ENCODE measurements around the gene HACD3. TPM values are rescaled to one million over a fixed set of nuclear protein-coding genes. Genes with fewer than 3 reads are reported as not detected.

HACD3 gene
- total and polyA plus RNA-seq, 9 of the 15 experiments (the other 6 are each of a cell fraction or from before 2014, with no cell fraction given): 48.1 to 117 (median 72.8) TPM

DNA sequence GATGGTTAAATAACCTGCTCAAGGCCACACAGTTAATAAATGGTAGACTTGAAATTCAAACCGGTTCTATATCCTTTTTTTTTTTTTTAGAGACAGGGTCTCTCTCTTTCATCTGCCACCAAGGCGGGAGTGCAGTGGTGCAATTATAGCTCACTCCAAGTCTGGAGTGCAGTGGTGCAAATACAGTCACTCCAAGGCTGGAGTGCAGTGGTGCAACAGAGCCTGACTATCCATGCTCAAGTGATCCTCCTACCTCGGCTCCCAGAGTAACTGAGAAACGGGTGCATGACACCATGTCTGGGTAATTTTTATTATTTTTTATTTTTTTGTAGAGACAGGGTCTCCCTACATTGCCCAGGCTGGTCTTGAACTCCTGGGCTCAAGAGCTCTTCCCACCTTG is 36.2 kb upstream of the HACD3 start (continued):
- TF ChIP-seq, protein P1, sequence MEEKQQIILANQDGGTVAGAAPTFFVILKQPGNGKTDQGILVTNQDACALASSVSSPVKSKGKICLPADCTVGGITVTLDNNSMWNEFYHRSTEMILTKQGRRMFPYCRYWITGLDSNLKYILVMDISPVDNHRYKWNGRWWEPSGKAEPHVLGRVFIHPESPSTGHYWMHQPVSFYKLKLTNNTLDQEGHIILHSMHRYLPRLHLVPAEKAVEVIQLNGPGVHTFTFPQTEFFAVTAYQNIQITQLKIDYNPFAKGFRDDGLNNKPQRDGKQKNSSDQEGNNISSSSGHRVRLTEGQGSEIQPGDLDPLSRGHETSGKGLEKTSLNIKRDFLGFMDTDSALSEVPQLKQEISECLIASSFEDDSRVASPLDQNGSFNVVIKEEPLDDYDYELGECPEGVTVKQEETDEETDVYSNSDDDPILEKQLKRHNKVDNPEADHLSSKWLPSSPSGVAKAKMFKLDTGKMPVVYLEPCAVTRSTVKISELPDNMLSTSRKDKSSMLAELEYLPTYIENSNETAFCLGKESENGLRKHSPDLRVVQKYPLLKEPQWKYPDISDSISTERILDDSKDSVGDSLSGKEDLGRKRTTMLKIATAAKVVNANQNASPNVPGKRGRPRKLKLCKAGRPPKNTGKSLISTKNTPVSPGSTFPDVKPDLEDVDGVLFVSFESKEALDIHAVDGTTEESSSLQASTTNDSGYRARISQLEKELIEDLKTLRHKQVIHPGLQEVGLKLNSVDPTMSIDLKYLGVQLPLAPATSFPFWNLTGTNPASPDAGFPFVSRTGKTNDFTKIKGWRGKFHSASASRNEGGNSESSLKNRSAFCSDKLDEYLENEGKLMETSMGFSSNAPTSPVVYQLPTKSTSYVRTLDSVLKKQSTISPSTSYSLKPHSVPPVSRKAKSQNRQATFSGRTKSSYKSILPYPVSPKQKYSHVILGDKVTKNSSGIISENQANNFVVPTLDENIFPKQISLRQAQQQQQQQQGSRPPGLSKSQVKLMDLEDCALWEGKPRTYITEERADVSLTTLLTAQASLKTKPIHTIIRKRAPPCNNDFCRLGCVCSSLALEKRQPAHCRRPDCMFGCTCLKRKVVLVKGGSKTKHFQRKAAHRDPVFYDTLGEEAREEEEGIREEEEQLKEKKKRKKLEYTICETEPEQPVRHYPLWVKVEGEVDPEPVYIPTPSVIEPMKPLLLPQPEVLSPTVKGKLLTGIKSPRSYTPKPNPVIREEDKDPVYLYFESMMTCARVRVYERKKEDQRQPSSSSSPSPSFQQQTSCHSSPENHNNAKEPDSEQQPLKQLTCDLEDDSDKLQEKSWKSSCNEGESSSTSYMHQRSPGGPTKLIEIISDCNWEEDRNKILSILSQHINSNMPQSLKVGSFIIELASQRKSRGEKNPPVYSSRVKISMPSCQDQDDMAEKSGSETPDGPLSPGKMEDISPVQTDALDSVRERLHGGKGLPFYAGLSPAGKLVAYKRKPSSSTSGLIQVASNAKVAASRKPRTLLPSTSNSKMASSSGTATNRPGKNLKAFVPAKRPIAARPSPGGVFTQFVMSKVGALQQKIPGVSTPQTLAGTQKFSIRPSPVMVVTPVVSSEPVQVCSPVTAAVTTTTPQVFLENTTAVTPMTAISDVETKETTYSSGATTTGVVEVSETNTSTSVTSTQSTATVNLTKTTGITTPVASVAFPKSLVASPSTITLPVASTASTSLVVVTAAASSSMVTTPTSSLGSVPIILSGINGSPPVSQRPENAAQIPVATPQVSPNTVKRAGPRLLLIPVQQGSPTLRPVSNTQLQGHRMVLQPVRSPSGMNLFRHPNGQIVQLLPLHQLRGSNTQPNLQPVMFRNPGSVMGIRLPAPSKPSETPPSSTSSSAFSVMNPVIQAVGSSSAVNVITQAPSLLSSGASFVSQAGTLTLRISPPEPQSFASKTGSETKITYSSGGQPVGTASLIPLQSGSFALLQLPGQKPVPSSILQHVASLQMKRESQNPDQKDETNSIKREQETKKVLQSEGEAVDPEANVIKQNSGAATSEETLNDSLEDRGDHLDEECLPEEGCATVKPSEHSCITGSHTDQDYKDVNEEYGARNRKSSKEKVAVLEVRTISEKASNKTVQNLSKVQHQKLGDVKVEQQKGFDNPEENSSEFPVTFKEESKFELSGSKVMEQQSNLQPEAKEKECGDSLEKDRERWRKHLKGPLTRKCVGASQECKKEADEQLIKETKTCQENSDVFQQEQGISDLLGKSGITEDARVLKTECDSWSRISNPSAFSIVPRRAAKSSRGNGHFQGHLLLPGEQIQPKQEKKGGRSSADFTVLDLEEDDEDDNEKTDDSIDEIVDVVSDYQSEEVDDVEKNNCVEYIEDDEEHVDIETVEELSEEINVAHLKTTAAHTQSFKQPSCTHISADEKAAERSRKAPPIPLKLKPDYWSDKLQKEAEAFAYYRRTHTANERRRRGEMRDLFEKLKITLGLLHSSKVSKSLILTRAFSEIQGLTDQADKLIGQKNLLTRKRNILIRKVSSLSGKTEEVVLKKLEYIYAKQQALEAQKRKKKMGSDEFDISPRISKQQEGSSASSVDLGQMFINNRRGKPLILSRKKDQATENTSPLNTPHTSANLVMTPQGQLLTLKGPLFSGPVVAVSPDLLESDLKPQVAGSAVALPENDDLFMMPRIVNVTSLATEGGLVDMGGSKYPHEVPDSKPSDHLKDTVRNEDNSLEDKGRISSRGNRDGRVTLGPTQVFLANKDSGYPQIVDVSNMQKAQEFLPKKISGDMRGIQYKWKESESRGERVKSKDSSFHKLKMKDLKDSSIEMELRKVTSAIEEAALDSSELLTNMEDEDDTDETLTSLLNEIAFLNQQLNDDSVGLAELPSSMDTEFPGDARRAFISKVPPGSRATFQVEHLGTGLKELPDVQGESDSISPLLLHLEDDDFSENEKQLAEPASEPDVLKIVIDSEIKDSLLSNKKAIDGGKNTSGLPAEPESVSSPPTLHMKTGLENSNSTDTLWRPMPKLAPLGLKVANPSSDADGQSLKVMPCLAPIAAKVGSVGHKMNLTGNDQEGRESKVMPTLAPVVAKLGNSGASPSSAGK (IDR thresholded peaks at IDR 0.05): no peak

All from K562 (cell line).